Effector memory CD4-positive, alpha-beta T cell (primary cell): ENCODE results near the gene PCDHGB5.
A peak's percentile ranks its signal among the peaks of the same experiment; 100 is the strongest.
"Not testable (repeated sequence)": the region's sequence is repeated elsewhere in the genome, so short reads cannot be mapped to it uniquely, and the experiment has no call there.

Experiments
- DNase-seq, 3 donors: peaks; one replicate each; pipeline ENCODE4 v3.0.0-alpha.2; 2020
- H3K27ac ChIP-seq: 2 replicates; pipeline ENCODE4 v1.7.0; 2013; ENCODE audit warnings: mild to moderate bottlenecking, low read length, moderate library complexity; ENCODE audit not compliant: insufficient read depth, poor library complexity, severe bottlenecking
- H3K27me3 ChIP-seq: replicated peaks from 2 replicates; pipeline ENCODE4 v1.7.0; 2013; ENCODE audit warnings: mild to moderate bottlenecking, low read length; ENCODE audit not compliant: insufficient read depth, control insufficient read depth, poor library complexity, severe bottlenecking
- H3K36me3 ChIP-seq: 2 replicates; pipeline ENCODE4 v1.7.0; 2013; ENCODE audit warnings: mild to moderate bottlenecking, low read length, moderate library complexity; ENCODE audit not compliant: control insufficient read depth, insufficient read depth
- H3K4me1 ChIP-seq: 2 replicates; pipeline ENCODE4 v1.7.0; 2013; ENCODE audit warnings: low read length, mild to moderate bottlenecking; ENCODE audit not compliant: control insufficient read depth, insufficient read depth, poor library complexity, severe bottlenecking
- H3K4me3 ChIP-seq: 2 replicates; pipeline ENCODE4 v1.7.0; 2013; ENCODE audit warnings: low read length, low read depth, mild to moderate bottlenecking; ENCODE audit not compliant: insufficient read depth, poor library complexity, severe bottlenecking
- H3K9me3 ChIP-seq: 2 replicates; pipeline ENCODE4 v1.7.0; 2013; ENCODE audit warnings: mild to moderate bottlenecking, low read length, moderate library complexity; ENCODE audit not compliant: control insufficient read depth

PCDHGB5 gene

DNA sequence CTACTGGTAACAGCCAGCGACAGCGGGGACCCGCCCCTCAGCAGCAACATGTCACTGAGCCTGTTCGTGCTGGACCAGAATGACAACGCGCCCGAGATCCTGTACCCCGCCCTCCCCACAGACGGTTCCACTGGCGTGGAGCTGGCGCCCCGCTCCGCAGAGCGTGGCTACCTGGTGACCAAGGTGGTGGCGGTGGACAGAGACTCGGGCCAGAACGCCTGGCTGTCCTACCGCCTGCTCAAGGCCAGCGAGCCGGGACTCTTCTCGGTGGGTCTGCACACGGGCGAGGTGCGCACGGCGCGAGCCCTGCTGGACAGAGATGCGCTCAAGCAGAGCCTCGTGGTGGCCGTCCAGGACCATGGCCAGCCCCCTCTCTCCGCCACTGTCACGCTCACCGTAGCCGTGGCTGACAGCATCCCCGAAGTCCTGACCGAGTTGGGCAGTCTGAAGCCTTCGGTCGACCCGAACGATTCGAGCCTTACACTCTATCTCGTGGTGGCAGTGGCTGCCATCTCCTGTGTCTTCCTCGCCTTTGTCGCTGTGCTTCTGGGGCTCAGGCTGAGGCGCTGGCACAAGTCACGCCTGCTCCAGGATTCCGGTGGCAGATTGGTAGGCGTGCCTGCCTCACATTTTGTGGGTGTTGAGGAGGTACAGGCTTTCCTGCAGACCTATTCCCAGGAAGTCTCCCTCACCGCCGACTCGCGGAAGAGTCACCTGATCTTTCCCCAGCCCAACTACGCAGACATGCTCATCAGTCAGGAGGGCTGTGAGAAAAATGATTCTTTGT, 3.2 kb upstream of the PCDHGB5 start:
- not testable (repeated sequence) for H3K4me3 ChIP-seq, H3K27ac ChIP-seq, DNase-seq, H3K9me3 ChIP-seq, H3K36me3 ChIP-seq, H3K4me1 ChIP-seq
- peaks cover 13% of the 10 kb centered on the region for H3K27me3 ChIP-seq

DNA sequence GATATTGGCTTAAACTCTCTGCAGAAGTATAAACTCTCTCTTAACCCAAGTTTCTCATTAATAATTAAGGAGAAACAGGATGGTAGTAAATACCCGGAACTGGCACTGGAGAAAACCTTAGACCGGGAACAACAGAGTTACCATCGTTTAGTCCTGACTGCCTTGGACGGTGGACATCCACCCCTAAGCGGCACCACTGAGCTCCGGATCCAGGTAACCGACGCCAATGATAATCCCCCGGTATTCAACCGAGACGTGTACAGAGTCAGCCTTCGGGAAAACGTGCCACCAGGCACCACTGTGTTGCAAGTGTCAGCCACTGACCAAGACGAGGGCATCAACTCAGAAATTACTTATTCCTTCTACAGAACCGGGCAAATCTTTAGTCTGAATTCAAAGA, 861 bp downstream of the PCDHGB5 start:
- Histone ChIP-seq H3K4me1 (no peaks in the 10 kb centered on the region), H3K4me3 (no peak overlapping the region), H3K9me3 (peaks cover 4% of the 10 kb centered on the region), H3K36me3 (no peaks in the 10 kb centered on the region), H3K27me3 (peaks cover 16% of the 10 kb centered on the region), H3K27ac (no peak overlapping the region)
- DNase-seq = no peak

DNA sequence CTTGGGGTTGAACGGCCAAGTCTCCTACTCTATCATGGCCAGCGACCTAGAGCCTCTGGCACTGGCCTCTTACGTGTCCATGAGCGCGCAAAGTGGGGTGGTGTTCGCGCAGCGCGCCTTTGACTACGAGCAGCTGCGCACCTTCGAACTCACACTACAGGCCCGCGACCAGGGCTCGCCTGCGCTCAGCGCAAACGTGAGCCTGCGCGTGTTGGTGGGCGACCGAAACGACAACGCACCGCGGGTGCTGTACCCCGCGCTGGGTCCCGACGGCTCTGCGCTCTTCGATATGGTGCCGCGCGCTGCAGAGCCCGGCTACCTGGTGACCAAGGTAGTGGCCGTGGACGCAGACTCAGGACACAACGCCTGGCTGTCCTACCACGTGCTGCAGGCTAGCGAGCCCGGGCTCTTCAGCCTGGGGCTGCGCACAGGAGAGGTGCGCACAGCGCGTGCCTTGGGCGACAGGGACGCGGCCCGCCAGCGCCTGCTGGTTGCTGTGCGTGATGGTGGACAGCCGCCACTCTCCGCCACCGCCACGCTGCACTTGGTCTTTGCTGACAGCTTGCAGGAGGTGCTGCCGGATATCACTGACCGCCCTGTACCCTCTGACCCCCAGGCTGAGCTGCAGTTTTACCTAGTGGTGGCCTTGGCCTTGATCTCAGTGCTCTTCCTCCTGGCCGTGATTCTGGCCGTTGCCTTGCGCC, 2.0 kb downstream of the PCDHGB5 start:
- no peak for DNase-seq
- no peak overlapping the region for H3K27ac ChIP-seq
- H3K4me1 ChIP-seq = no peaks in the 10 kb centered on the region
- H3K36me3 ChIP-seq = no peaks in the 10 kb centered on the region
- peaks cover 21% of the 10 kb centered on the region for H3K27me3 ChIP-seq
- peaks cover 4% of the 10 kb centered on the region for H3K9me3 ChIP-seq
- no peak overlapping the region for H3K4me3 ChIP-seq

DNA sequence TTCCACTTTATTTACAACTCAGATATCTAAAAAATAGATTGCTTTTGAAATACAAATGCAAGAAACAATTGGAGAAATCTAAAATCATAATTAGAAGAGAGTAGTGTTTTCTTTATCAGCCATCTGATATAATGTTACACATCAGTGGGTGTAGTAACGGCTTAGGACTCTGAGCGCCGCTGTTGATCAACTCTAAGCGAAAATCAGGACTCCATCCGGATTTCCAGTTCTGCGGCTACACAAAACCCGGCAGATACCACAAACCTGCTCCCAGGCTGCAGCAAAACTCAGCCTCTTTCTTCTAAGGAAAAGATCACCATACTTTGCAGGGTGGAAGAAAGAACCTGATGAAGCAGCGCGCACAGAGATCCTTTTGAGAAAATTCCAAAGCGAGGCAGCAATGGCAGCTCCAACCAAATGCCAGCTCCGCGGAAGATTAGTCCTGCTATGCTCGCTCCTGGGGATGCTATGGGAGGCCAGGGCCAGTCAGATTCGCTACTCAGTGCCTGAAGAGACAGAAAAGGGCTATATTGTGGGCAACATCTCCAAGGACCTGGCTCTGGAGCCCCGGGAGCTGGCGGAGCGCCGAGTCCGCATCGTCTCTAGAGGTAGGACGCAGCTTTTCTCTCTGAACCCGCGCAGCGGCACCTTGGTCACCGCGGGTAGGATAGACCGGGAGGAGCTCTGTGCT, 5.0 kb downstream of the PCDHGB5 start, which contains the start of gene PCDHGA9:
Gene PCDHGA9 (plus strand): TSS at position 226 of the 691 bp plus-strand sequence. CDS start 175 bp downstream, at position 401.
- peaks cover 31% of the 10 kb centered on the region for H3K27me3 ChIP-seq
- H3K36me3 ChIP-seq = no peaks in the 10 kb centered on the region
- H3K27ac ChIP-seq = no peak within 1 kb of the TSS
- H3K4me1 ChIP-seq = no peaks in the 10 kb centered on the region
- no peak for DNase-seq
- H3K9me3 ChIP-seq = peaks cover 4% of the 10 kb centered on the region
- no peak within 1 kb of the TSS for H3K4me3 ChIP-seq

DNA sequence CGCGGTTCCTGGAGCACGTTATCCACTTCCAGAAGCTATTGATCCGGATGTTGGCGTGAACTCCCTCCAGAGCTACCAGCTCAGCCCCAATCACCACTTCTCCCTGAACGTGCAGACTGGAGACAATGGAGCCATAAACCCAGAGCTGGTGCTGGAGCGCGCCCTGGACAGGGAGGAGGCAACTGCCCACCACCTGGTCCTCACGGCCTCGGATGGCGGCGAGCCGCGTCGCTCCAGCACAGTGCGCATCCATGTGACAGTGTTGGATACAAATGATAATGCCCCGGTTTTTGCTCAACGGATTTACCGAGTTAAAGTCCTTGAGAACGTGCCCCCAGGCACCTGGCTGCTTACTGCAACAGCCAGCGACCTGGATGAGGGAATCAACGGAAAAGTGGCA, 5.6 kb downstream of the PCDHGB5 start:
- DNase-seq = no peak
- Histone ChIP-seq H3K27me3 (peaks cover 33% of the 10 kb centered on the region), H3K4me1 (no peaks in the 10 kb centered on the region), H3K9me3 (peaks cover 4% of the 10 kb centered on the region), H3K4me3 (no peak overlapping the region), H3K27ac (no peak overlapping the region), H3K36me3 (no peaks in the 10 kb centered on the region)

DNA sequence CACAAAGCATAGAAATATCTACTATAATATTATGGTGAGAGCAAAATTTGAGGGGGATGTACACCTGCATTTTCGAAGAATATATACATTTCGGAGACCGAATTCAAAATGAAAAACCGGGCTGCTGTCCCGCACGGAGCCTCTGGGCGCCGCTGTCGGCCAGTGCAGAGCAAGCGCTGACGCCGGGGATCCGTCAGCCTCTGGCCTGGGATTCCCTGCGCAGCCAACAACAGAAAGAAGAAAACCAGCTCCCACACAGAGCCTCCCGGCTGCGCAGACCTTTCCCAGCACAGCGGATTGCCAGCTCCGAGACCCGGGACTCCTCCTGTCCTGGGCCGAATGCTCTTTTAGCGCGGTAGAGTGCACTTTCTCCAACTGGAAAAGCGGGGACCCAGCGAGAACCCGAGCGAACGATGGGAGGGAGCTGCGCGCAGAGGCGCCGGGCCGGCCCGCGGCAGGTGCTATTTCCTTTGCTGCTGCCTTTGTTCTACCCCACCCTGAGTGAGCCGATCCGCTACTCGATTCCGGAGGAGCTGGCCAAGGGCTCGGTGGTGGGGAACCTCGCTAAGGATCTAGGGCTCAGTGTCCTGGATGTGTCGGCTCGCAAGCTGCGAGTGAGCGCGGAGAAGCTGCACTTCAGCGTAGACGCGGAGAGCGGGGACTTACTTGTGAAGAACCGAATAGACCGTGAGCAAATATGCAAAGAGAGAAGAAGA, 10.2 kb downstream of the PCDHGB5 start, which contains the start of gene PCDHGB6:
Gene PCDHGB6 (plus strand): TSS at position 232 of the 716 bp plus-strand sequence. CDS start 182 bp downstream, at position 414.
- H3K4me1 ChIP-seq, H3K9me3 ChIP-seq, H3K27ac ChIP-seq, DNase-seq, H3K4me3 ChIP-seq, H3K36me3 ChIP-seq: not testable (repeated sequence)
- peaks cover 39% of the 10 kb centered on the region for H3K27me3 ChIP-seq

DNA sequence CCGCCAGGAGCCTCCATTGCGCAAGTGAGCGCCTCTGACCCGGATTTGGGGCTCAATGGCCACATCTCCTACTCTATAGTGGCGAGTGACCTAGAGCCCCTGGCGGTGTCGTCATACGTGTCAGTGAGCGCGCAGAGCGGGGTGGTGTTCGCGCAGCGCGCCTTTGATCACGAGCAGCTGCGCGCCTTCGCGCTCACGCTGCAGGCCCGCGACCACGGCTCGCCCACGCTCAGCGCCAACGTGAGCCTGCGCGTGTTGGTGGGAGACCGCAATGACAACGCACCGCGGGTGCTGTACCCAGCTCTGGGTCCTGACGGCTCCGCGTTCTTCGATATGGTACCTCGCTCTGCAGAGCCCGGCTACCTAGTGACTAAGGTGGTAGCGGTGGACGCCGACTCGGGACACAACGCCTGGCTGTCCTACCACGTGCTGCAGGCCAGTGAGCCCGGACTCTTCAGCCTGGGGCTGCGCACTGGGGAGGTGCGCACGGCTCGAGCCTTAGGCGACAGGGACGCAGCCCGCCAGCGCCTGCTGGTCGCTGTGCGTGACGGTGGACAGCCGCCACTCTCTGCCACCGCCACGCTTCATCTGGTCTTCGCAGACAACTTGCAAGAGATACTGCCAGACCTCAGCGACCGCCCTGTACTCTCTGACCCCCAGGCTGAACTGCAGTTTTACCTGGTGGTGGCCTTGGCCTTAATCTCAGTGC, 12.0 kb downstream of the PCDHGB5 start:
- Histone ChIP-seq H3K9me3 (peaks cover 3% of the 10 kb centered on the region), H3K4me3 (no peak overlapping the region), H3K27ac (no peak overlapping the region), H3K4me1 (peaks cover 4% of the 10 kb centered on the region), H3K27me3 (peaks cover 45% of the 10 kb centered on the region), H3K36me3 (no peaks in the 10 kb centered on the region)
- no peak for DNase-seq

DNA sequence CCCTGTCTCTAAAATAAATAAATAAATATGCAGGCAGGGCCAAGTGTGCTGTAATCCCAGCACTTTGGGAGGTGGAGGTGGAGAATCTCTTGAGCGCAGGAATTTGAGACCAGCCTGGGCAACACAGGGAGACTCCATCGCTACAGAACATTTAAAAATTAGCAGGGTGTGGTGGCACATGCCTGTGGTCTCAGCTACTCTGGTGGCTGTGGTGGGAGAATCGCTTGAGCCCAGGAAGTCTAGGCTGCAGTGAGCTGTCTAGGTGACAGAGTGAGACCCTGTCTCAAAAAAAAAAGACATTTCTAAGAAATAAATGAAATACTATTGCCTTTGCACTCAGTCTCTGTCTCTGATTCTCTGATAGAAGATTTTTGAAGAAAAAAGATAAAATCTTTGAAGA, 13.8 kb downstream of the PCDHGB5 start:
- no peak overlapping the region for H3K4me3 ChIP-seq
- H3K27ac ChIP-seq = no peak overlapping the region
- H3K36me3 ChIP-seq = no peaks in the 10 kb centered on the region
- peaks cover 7% of the 10 kb centered on the region for H3K4me1 ChIP-seq
- H3K9me3 ChIP-seq = peaks cover 3% of the 10 kb centered on the region
- no peak for DNase-seq
- peaks cover 54% of the 10 kb centered on the region for H3K27me3 ChIP-seq

DNA sequence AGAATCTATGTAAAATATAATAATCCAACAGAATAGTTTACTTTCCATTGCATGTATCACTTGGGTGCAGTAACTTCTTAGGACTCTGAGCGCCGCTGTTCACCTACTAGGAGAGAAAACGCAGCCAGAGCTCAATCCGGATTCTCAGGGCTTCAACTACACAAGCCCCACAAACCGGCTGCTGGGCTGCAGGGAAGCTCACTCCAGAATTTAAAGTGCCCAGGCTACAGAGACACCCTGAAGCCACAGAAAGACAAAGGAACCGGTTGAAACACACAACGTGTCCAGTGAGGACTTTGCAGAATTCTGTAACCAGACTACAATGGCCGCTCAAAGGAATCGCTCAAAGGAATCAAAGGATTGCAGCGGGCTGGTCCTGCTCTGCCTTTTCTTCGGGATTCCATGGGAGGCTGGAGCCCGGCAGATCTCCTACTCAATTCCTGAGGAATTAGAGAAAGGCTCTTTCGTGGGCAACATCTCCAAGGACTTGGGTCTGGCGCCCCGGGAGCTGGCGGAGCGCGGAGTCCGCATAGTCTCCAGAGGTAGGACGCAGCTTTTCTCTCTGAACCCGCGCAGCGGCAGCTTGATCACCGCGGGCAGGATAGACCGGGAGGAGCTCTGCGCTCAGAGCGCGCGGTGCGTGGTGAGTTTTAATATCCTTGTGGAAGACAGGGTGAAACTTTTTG, 15.2 kb downstream of the PCDHGB5 start, which contains the start of gene PCDHGA10:
Gene PCDHGA10 (plus strand): TSS at position 134 of the 686 bp plus-strand sequence. CDS start 189 bp downstream, at position 323.
- Histone ChIP-seq H3K27ac (no peak within 1 kb of the TSS), H3K4me1 (peaks cover 7% of the 10 kb centered on the region), H3K4me3 (peak within 1 kb of the TSS; percentile 37), H3K9me3 (peaks cover 3% of the 10 kb centered on the region), H3K36me3 (no peaks in the 10 kb centered on the region), H3K27me3 (peaks cover 54% of the 10 kb centered on the region)
- DNase-seq = peak in 2 of 3 donors; percentile 28 to 29
